ENCODE data around the gene SCARB2.

DNA sequence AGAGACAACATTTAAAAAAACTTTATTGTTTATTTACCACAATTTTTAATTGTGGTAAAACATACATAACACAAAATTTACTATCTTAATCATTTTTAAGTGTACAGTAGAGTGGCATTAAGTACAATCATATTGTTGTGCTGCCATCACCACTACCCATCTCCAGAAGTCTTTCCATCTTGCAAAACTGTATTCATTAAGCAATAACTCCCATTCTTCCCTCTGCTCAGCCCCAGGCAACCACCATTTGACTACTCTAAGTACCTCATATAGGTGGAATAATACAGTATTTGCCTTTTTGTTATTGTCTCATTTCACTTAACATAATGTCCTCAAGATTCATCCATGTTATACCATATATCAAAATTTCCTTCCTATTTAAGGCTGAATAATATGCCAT, 25.1 kb upstream of the SCARB2 start:
- TF ChIP-seq RAD21 (IDR thresholded peaks at IDR 0.05; ENCODE audit: low read length) (no peak), CTCF (conservative IDR thresholded peaks at IDR 0.05; ENCODE audit: low read depth, low read length) (no peak), MAFK (IDR thresholded peaks at IDR 0.05; ENCODE audit: low read depth, low read length) (no peak), POLR2A (IDR thresholded peaks at IDR 0.05; ENCODE audit: low read depth, low read length) (no peak), RCOR1 (IDR thresholded peaks at IDR 0.05; ENCODE audit: insufficient replicate concordance, low read length) (no peak), SMC3 (IDR thresholded peaks at IDR 0.05; ENCODE audit: low read depth, low read length) (no peak), ELK1 (IDR thresholded peaks at IDR 0.05; ENCODE audit: borderline replicate concordance, low read depth, low read length) (no peak), MAZ (IDR thresholded peaks at IDR 0.05; ENCODE audit: borderline replicate concordance, low read depth, low read length) (no peak), MXI1 (IDR thresholded peaks at IDR 0.05; ENCODE audit: borderline replicate concordance, low read depth, low read length) (no peak), CHD1 (IDR thresholded peaks at IDR 0.05; ENCODE audit: low read depth, low read length) (no peak), RFX5 (IDR thresholded peaks at IDR 0.05; ENCODE audit: low read depth, low read length) (no peak), CEBPB (IDR thresholded peaks at IDR 0.05; ENCODE audit: low read depth, low read length) (no peak), NFE2L2 (IDR thresholded peaks at IDR 0.05; ENCODE audit: low read depth, low read length) (no peak)
